ENCODE data around the gene FAM9A. TPM values are rescaled to one million over a fixed set of nuclear protein-coding genes. Genes with fewer than 3 reads are reported as not detected.

FAM9A gene
- total and polyA plus RNA-seq, 2 of the 4 experiments (the other 2 are of a cell fraction), result not detected

Other genes with a start within 250 kb of the FAM9A start
- gene ANOS1, start 69.2 kb downstream of the FAM9A start, total RNA-seq (2012; rRNA removed), result under 0.01 TPM in 2 replicates
- 0.07 and 0.17 TPM in 2 replicates for gene ANOS1, start 69.2 kb downstream of the FAM9A start, polyA plus RNA-seq (2012; rRNA removed)
- not detected in 2 replicates for gene FAM9B, start 232.7 kb upstream of the FAM9A start, total RNA-seq (2012; rRNA removed)
- gene FAM9B, start 232.7 kb upstream of the FAM9A start, polyA plus RNA-seq (2012; rRNA removed), result not detected in 2 replicates